ENCODE results near the gene KCTD16.

KCTD16 gene

GRCh38 chr5:144196612-144197011 is 25.9 kb downstream of the KCTD16 start:
- DNase-seq (ENCODE audit: low read depth) = no peak
- no peak overlapping the region for H3K4me3 ChIP-seq (ENCODE audit: low read length)
- TF ChIP-seq CTCF (conservative IDR thresholded peaks at IDR 0.05; ENCODE audit: low read depth, low read length) = no peak

GRCh38 chr5:144198386-144198785 is 27.7 kb downstream of the KCTD16 start:
- H3K4me3 ChIP-seq (ENCODE audit: low read length) = no peak overlapping the region
- no peak for DNase-seq (ENCODE audit: low read depth)

GRCh38 chr5:144201588-144201987 is 30.9 kb downstream of the KCTD16 start:
- DNase-seq (ENCODE audit: low read depth) = no peak
- TF ChIP-seq CTCF (conservative IDR thresholded peaks at IDR 0.05; ENCODE audit: low read depth, low read length) = no peak
- no peak overlapping the region for H3K4me3 ChIP-seq (ENCODE audit: low read length)

More at GRCh38 chr5:144198386-144198785, 27.7 kb downstream of the KCTD16 start:
- no peak for TF ChIP-seq CTCF (conservative IDR thresholded peaks at IDR 0.05; ENCODE audit: low read depth, low read length)

- no peak overlapping the region for H3K4me3 ChIP-seq (ENCODE audit: low read length)
- DNase-seq (ENCODE audit: low read depth) = no peak
- TF ChIP-seq CTCF (conservative IDR thresholded peaks at IDR 0.05; ENCODE audit: low read depth, low read length) = no peak
Observed at GRCh38 chr5:144202072-144202471, 31.4 kb downstream of the KCTD16 start.

- no peak overlapping the region for H3K4me3 ChIP-seq (ENCODE audit: low read length)
- TF ChIP-seq CTCF (conservative IDR thresholded peaks at IDR 0.05; ENCODE audit: low read depth, low read length) = no peak
- DNase-seq (ENCODE audit: low read depth) = no peak
Observed at GRCh38 chr5:144202726-144203125, 32.1 kb downstream of the KCTD16 start.

- peak; percentile 92 for TF ChIP-seq CTCF (conservative IDR thresholded peaks at IDR 0.05; ENCODE audit: low read depth, low read length)
- no peak overlapping the region for H3K4me3 ChIP-seq (ENCODE audit: low read length)
- DNase-seq (ENCODE audit: low read depth) = no peak
Observed at GRCh38 chr5:144203750-144204596, 33.3 kb downstream of the KCTD16 start.

- DNase-seq (ENCODE audit: low read depth) = no peak
- TF ChIP-seq CTCF (conservative IDR thresholded peaks at IDR 0.05; ENCODE audit: low read depth, low read length) = no peak
- H3K4me3 ChIP-seq (ENCODE audit: low read length) = peak overlapping the region; percentile 57
Observed at GRCh38 chr5:144205141-144205551, 34.5 kb downstream of the KCTD16 start.
